ENCODE measurements around the gene ME2. TPM values are rescaled to one million over a fixed set of nuclear protein-coding genes. Genes with fewer than 3 reads are reported as not detected.
A peak's percentile ranks its signal among the peaks of the same experiment; 100 is the strongest.
"Not testable (repeated sequence)": the region's sequence is repeated elsewhere in the genome, so short reads cannot be mapped to it uniquely, and the experiment has no call there.

Gene ME2
- total RNA-seq: 10 to 100 TPM; 46.1 to 62.8 (median 55.0) TPM

DNA sequence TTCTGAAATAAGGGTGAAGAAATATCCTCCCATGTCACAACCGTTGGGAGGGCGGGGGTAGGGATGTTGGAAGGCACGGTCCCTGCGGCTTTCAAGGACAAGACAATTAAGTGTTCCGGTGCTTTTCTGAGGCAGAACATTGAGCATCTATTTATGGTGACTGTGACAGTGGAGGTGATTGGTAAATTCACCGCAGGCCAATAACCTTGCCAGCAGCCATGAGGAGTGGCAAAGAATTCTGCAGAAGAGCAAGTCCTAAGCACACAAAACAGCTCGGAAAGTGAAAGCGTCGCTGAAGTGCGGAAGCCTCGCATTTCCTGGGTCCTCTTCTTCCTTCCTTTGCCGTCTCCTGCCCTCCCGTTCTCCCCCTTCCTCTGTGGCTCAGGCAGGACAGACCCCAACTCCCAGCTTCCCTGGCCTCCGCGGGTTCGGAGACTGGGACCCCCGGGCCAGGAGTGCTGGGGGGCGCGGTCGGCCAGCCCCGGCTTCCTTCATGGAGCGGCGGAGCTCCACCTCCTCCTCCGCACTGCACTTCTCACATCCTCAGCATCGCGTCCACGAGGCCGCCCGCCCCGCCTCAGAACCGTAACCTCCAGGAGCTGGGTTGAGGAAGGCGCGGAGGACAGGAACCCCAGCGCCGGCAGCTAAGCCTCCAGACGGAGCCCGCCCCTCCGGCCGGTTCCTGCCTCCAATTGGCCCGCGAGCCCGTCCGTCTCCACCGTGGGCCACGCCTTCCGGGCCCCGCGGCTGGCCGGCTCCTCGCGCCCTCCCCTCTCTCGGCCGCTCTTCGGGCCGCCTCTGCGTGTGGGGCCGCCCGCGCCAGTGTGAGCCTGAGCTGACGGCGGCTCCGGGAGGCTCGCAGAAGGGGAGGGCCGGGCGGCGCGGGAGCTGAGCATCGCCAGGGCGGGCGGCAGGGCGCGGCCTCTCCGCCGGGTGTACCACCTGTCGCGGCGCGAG, at the start of gene ME2:
TSS of gene ME2 (plus strand) at position 774 of the 957 bp plus-strand sequence. CDS start 16,703 bp downstream, outside the sequence.
- peak; percentile 96 for DNase-seq (ENCODE audit: extremely low spot score)
- Histone ChIP-seq H3K27me3 (no peaks in the 10 kb centered on the region), H3K4me3 (peak within 1 kb of the TSS; percentile 78 to 94 (median 84)), H3K4me1 (peaks cover 7 to 37% (median 19%) of the 10 kb centered on the region in 4 donors), H3K27ac (replicated peaks in 1 of 4) (peak within 1 kb of the TSS; percentile 95 to 97 (median 97)), H3K9me3 (no peaks in the 10 kb centered on the region), H3K36me3 (no peaks in the 10 kb centered on the region)
- 1% methylated on average over 12 of the region's 78 CpGs for whole genome bisulfite sequencing
- TF ChIP-seq POLR2A (IDR thresholded peaks at IDR 0.05; ENCODE audit: low read depth) (peak; percentile 85), POLR2AphosphoS5 (IDR thresholded peaks at IDR 0.05) (peak; percentile 92 to 93)
- TF ChIP-seq, protein P1, sequence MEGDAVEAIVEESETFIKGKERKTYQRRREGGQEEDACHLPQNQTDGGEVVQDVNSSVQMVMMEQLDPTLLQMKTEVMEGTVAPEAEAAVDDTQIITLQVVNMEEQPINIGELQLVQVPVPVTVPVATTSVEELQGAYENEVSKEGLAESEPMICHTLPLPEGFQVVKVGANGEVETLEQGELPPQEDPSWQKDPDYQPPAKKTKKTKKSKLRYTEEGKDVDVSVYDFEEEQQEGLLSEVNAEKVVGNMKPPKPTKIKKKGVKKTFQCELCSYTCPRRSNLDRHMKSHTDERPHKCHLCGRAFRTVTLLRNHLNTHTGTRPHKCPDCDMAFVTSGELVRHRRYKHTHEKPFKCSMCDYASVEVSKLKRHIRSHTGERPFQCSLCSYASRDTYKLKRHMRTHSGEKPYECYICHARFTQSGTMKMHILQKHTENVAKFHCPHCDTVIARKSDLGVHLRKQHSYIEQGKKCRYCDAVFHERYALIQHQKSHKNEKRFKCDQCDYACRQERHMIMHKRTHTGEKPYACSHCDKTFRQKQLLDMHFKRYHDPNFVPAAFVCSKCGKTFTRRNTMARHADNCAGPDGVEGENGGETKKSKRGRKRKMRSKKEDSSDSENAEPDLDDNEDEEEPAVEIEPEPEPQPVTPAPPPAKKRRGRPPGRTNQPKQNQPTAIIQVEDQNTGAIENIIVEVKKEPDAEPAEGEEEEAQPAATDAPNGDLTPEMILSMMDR (IDR thresholded peaks at IDR 0.05): no peak
- intact Hi-C loops (cut with DNase I): loop anchor here (5.0 to 10.0 kb wide), 4 partner anchors 56 to 594 kb away; partner anchors contain the start of genes CXXC1, ELAC1, MBD1 and MRO

DNA sequence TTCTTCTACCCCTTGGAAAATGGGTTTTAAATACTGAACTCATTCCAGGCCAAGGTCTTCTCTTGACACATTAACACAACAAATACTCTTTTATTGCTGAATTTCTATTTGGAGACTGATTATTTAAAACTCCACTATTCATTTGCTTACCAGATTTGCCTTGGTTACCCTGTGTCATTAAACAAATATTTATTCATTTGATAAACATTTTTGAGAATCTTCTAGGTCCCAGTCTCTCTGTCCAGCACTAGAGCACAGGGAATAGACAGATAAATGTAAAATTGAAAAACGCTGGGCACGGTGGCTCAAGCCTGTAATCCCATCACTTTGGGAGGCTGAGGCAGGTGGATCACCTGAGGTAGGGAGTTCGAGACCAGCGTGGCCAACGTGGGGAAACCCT, 49.3 kb upstream of the ME2 start:
- Histone ChIP-seq H3K9me3 (no peaks in the 10 kb centered on the region), H3K27ac (replicated peaks in 1 of 4) (peak overlapping the region in 1 of 4 donors; percentile 19), H3K4me1 (peaks cover 0 to 12% (median 2%) of the 10 kb centered on the region in 4 donors), H3K36me3 (no peaks in the 10 kb centered on the region), H3K4me3 (no peak overlapping the region), H3K27me3 (no peaks in the 10 kb centered on the region)
- WGBS: 50% methylated on average over 5 of the region's 5 CpGs
- no peak for TF ChIP-seq POLR2A (IDR thresholded peaks at IDR 0.05; ENCODE audit: low read depth)
- TF ChIP-seq, protein P1 (IDR thresholded peaks at IDR 0.05): no peak
- no peak for TF ChIP-seq EP300 (IDR thresholded peaks at IDR 0.05)
- TF ChIP-seq POLR2AphosphoS5 (IDR thresholded peaks at IDR 0.05): no peak
- no peak for DNase-seq (ENCODE audit: extremely low spot score)
- intact Hi-C loops (cut with DNase I): no loop called here

DNA sequence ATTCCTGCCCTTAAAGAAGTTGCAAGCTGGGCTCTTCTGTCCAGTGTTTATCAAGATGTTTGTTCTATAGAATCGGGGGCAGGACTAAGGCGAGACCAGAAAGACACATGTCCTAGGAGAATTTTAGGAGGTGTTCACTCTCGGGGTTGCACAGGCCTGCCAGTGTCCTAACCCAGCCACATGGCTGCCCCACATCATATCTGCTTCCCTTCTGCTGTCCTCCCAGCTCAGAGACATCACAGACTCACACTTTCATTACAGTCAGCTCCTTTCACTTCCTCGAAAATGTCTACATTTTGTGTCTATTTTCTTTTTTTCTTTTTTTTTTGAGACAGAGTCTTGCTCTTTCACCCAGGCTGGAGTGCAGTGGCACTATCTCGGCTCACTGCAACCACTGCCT, 48.4 kb upstream of the ME2 start:
- 88% methylated on average over 5 of the region's 5 CpGs for WGBS
- Histone ChIP-seq H3K27me3 (no peaks in the 10 kb centered on the region), H3K27ac (replicated peaks in 1 of 4) (peak overlapping the region in 2 of 4 donors; percentile 0 to 19), H3K4me1 (peaks cover 0 to 12% (median 2%) of the 10 kb centered on the region in 4 donors), H3K4me3 (no peak overlapping the region), H3K9me3 (no peaks in the 10 kb centered on the region), H3K36me3 (no peaks in the 10 kb centered on the region)
- no peak for DNase-seq (ENCODE audit: extremely low spot score)
- intact Hi-C loops (cut with DNase I): no loop called here
- no peak for TF ChIP-seq EP300 (IDR thresholded peaks at IDR 0.05)
- TF ChIP-seq POLR2AphosphoS5 (IDR thresholded peaks at IDR 0.05): no peak
- TF ChIP-seq, protein P1 (IDR thresholded peaks at IDR 0.05): no peak
- no peak for TF ChIP-seq POLR2A (IDR thresholded peaks at IDR 0.05; ENCODE audit: low read depth)

DNA sequence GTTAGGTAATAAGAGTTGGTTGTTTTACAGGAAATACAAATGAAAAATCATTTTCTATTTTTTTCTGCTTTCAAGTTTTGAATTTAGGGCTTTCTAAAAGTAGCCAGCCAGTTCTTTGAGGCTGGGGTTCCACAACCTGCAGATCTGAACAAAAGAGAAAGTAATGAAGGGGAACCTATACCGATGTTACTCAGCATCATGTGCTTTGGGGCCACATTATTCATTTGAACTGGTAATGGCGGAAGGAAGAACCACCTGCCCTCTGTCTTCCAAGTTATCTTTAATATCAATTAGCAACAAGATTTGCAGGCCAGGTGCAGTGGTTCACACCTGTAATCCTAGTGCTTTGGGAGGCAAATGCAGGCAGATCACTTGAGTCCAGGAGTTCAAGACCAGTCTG, 46.2 kb upstream of the ME2 start:
- H3K36me3 ChIP-seq: no peaks in the 10 kb centered on the region
- H3K27me3 ChIP-seq: no peaks in the 10 kb centered on the region
- H3K9me3 ChIP-seq: no peaks in the 10 kb centered on the region
- TF ChIP-seq POLR2A (IDR thresholded peaks at IDR 0.05; ENCODE audit: low read depth) (no peak), POLR2AphosphoS5 (IDR thresholded peaks at IDR 0.05) (no peak), EP300 (IDR thresholded peaks at IDR 0.05) (no peak)
- TF ChIP-seq, protein P1 (IDR thresholded peaks at IDR 0.05): no peak
- H3K27ac ChIP-seq (replicated peaks in 1 of 4): no peak overlapping the region
- WGBS: 86% methylated on average over 2 of the region's 2 CpGs
- intact Hi-C loops (cut with DNase I): no loop called here
- peaks cover 0 to 17% (median 6%) of the 10 kb centered on the region in 4 donors for H3K4me1 ChIP-seq
- H3K4me3 ChIP-seq: no peak overlapping the region
- no peak for DNase-seq (ENCODE audit: extremely low spot score)

DNA sequence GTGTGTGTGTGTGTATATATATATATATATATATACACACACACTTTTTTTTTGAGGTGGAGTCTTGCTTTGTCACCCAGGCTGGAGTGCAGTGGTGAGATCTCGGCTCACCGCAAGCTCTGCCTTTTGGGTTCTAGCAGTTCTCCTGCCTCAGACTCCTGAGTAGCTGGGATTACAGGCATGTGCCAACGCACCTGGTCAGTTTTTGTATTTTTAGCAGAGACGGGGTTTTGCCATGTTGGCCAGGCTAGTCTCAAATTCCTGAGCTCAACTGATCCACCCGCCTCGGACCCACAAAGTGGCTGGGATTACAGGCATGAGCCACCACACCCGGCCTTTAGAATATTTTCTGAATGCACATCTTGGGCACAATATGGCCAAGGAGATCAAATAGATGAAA, 45.4 kb upstream of the ME2 start:
- H3K27me3 ChIP-seq; H3K4me3 ChIP-seq; H3K27ac ChIP-seq (replicated peaks in 1 of 4); H3K36me3 ChIP-seq; intact Hi-C loops (cut with DNase I); H3K9me3 ChIP-seq; DNase-seq (ENCODE audit: extremely low spot score): not testable (repeated sequence)
- WGBS: 91% methylated on average over 7 of the region's 7 CpGs
- H3K4me1 ChIP-seq: peaks cover 0 to 17% (median 6%) of the 10 kb centered on the region in 4 donors
